Esophagus squamous epithelium (tissue), 5 donors: Measurements from ENCODE around the gene PRR14. TPM values are rescaled to one million over a fixed set of nuclear protein-coding genes. Genes with fewer than 3 reads are reported as not detected.

Source experiments
- DNase-seq: peaks from one replicate; lab custom pipeline; 2025; lab: John Stamatoyannopoulos, UW
- H3K27ac ChIP-seq, 4 donors: fragments of 200-600 bp; sonication (generic); one replicate each; pipeline ENCODE4 v1.5.1; 2016 to 2019; ENCODE audit warnings: mild to moderate bottlenecking in 1 of 4
- H3K27me3 ChIP-seq, 4 donors: fragments of 200-600 bp; sonication (generic); 1 replicate in 3 of 4; 2 replicates in 1 of 4; pipeline versions ENCODE4 v1.5.1 to v1.6.0; 2017 to 2021; ENCODE audit warnings: antibody characterized with exemption in 1 of 4
- H3K36me3 ChIP-seq, 3 donors: fragments of 200-600 bp; sonication (generic); one replicate each; pipeline ENCODE4 v1.5.1; 2016 to 2019
- H3K4me1 ChIP-seq, 3 donors: fragments of 200-600 bp; sonication (generic); one replicate each; pipeline ENCODE4 v1.5.1; 2017 to 2019
- H3K4me3 ChIP-seq, 4 donors: fragments of 200-600 bp; sonication (generic); 1 replicate in 3 of 4; 2 replicates in 1 of 4; pipeline ENCODE4 v1.5.1; 2016 to 2019; ENCODE audit warnings: mild to moderate bottlenecking in 2 of 4, moderate library complexity in 1 of 4
- H3K9me3 ChIP-seq, 3 donors: fragments of 200-600 bp; sonication (generic); one replicate each; pipeline ENCODE4 v1.5.1; 2016 to 2019
- CTCF ChIP-seq, 6 experiments: fragments of 450-650 bp in 4 of 6; fragments of 200-600 bp in 2 of 6; sonication (generic) in 2 of 6; IDR thresholded peaks; one replicate each; pipeline ENCODE4 v1.5.1; 2016 to 2019; ENCODE audit warnings: antibody characterized with exemption in 6 of 6, mild to moderate bottlenecking in 4 of 6, moderate library complexity in 4 of 6
- POLR2A ChIP-seq, 4 donors: fragments of 450-650 bp; IDR thresholded peaks; one replicate each; pipeline ENCODE4 v1.6.1; 2017; ENCODE audit warnings: antibody characterized with exemption in 4 of 4, mild to moderate bottlenecking in 4 of 4, moderate library complexity in 3 of 4
- WGBS, 2 donors: methylation state at CpG; one replicate each; pipeline ENCODE4 v1.1.5; 2018; 5-methylcytosine and 5-hydroxymethylcytosine counted together
- intact Hi-C: fragments of 100-400 bp; cut with DNase I; formaldehyde crosslinking; loops from one replicate; pipeline ENCODE4 v1.15.0; 2022
- total RNA-seq, 4 donors: library from RNA; depleted of rRNA; stranded (reverse); fragments of >200 nt; gene quantifications; one replicate each; pipeline ENCODE4 v1.1.0, GENCODE V29; 2016
- donor health status: DM: yes; HTN: yes; CAD: no.

Gene PRR14
- total RNA-seq, 4 donors from 2014 or later, result 16.6 to 21.8 (median 20.3) TPM

DNA sequence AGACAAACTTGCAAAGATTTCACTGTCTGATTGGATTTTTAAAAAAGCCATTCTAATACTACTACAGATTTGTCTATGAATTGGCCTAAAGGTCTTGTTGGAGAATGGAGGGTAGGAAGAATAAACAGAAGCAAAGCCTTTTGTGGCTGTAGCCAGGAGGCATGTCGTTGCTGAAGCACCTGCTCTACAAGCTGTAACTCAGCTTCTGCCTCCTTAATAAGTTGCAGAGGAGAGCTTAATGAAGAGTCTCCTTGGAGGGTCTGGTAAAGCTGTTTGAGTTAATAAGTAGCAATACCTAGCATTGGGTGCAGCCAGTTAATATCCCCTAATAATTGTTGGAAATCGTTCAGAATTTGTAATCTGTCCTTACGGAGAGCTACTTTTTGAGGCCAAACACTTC is 30.6 kb upstream of the PRR14 start:
- Histone ChIP-seq H3K36me3 (no peaks in the 10 kb centered on the region), H3K9me3 (no peaks in the 10 kb centered on the region), H3K27ac (no peak overlapping the region), H3K4me1 (no peaks in the 10 kb centered on the region), H3K4me3 (no peak overlapping the region), H3K27me3 (no peaks in the 10 kb centered on the region)
- intact Hi-C loops, result no loop called here
- TF ChIP-seq POLR2A (IDR thresholded peaks at IDR 0.05) (no peak), CTCF (IDR thresholded peaks at IDR 0.05) (no peak)
- 40 to 58% methylated on average over 3 of the region's 3 CpGs for WGBS, 2 donors
- DNase-seq, result no peak

- no peak overlapping the region for H3K4me3 ChIP-seq
- H3K9me3 ChIP-seq, result no peaks in the 10 kb centered on the region
- no peak for DNase-seq
- H3K4me1 ChIP-seq, result no peaks in the 10 kb centered on the region
- H3K36me3 ChIP-seq, result no peaks in the 10 kb centered on the region
- no peaks in the 10 kb centered on the region for H3K27me3 ChIP-seq
- H3K27ac ChIP-seq, result no peak overlapping the region
- 53 to 58% methylated on average over 4 to 5 of the region's 5 CpGs for WGBS, 2 donors
- intact Hi-C loops, result no loop called here
- TF ChIP-seq POLR2A (IDR thresholded peaks at IDR 0.05) (no peak), CTCF (IDR thresholded peaks at IDR 0.05) (no peak)
These were observed 29.0 kb upstream of the PRR14 start for GRCh38 chr16:30621765-30622164.

- intact Hi-C loops, result no loop called here
- Histone ChIP-seq H3K4me3 (no peak overlapping the region), H3K9me3 (no peaks in the 10 kb centered on the region), H3K36me3 (no peaks in the 10 kb centered on the region), H3K4me1 (no peaks in the 10 kb centered on the region), H3K27me3 (no peaks in the 10 kb centered on the region), H3K27ac (no peak overlapping the region)
- TF ChIP-seq CTCF (IDR thresholded peaks at IDR 0.05), result no peak
- TF ChIP-seq POLR2A (IDR thresholded peaks at IDR 0.05), result no peak
- 40 to 50% methylated on average over 8 to 9 of the region's 10 CpGs for WGBS, 2 donors
- DNase-seq, result no peak
These were observed 28.2 kb upstream of the PRR14 start for GRCh38 chr16:30622455-30623032.

DNA sequence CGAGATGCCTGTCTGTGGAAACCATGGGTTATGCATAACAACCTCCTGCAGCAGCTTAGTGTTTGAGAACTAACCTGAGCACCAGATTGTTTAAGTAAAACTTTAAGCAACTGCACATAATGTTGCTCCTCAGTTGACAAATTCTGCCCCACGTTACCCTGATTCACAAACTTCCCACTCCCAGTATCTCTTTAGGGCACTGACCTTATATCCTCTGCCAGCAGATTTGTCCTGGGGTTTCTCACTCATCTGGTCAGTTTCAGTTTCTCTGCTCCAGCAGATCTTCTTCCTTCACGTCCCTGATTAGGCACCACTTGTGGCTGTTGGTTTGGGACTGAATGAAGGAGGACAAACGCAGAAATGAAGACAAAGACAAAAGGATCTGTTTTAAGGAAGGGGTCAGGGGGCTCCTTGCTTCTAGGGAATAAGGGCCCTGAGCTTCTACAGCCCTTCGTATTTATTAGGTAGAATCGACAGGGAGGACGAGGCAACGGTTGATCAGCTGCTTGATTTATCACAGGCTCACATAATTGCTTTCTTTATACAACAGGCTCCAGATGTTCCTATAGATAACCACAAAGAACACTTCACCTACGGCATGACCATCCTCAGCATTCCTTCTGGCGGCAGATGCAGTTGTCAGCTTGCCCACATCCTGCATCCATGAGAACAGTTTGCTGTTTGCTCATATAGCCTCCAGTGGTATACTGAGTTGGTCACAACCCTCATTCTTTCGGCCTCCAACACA is 27.1 kb upstream of the PRR14 start:
- TF ChIP-seq POLR2A (IDR thresholded peaks at IDR 0.05), result no peak
- TF ChIP-seq CTCF (IDR thresholded peaks at IDR 0.05), result no peak
- Histone ChIP-seq H3K4me1 (peaks cover 0 to 4% (median 0%) of the 10 kb centered on the region in 3 donors), H3K36me3 (no peaks in the 10 kb centered on the region), H3K27ac (no peak overlapping the region), H3K9me3 (no peaks in the 10 kb centered on the region), H3K27me3 (no peaks in the 10 kb centered on the region), H3K4me3 (no peak overlapping the region)
- DNase-seq, result no peak
- 73 to 86% methylated on average over 8 to 10 of the region's 11 CpGs for WGBS, 2 donors
- intact Hi-C loops, result no loop called here

- no peak overlapping the region for H3K27ac ChIP-seq
- H3K4me1 ChIP-seq, result peaks cover 0 to 5% (median 0%) of the 10 kb centered on the region in 3 donors
- H3K36me3 ChIP-seq, result no peaks in the 10 kb centered on the region
- DNase-seq, result no peak
- no peaks in the 10 kb centered on the region for H3K27me3 ChIP-seq
- H3K4me3 ChIP-seq, result no peak overlapping the region
- 84 to 90% methylated on average over 7 to 9 of the region's 9 CpGs for WGBS, 2 donors
- TF ChIP-seq CTCF (IDR thresholded peaks at IDR 0.05), result no peak
- TF ChIP-seq POLR2A (IDR thresholded peaks at IDR 0.05), result no peak
- intact Hi-C loops, result no loop called here
- no peaks in the 10 kb centered on the region for H3K9me3 ChIP-seq
These were observed 24.5 kb upstream of the PRR14 start for GRCh38 chr16:30626236-30626635.
